Measurements from ENCODE around the gene TRAM2.
"Not testable (repeated sequence)": the region's sequence is repeated elsewhere in the genome, so short reads cannot be mapped to it uniquely, and the experiment has no call there.

Gene TRAM2

DNA sequence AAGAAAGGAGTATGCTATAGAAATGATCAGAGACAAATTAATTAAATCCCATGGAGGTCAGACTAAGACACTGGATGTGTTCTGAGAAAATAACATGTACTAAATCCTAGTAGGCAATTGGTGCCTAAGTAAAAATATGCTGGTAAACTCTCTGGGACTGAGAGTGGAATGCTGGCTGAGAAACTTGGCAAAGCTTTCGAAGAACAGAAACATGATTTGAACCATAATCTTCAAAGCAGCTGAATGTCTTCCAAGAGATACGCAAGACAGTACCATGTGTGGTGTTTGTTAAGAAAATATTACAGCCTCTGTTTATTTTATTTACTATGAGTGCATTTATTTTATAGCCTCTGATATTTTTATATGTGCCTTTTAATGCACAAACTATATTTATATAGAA is 101.6 kb downstream of the TRAM2 start:
- DNase-seq = no peak

DNA sequence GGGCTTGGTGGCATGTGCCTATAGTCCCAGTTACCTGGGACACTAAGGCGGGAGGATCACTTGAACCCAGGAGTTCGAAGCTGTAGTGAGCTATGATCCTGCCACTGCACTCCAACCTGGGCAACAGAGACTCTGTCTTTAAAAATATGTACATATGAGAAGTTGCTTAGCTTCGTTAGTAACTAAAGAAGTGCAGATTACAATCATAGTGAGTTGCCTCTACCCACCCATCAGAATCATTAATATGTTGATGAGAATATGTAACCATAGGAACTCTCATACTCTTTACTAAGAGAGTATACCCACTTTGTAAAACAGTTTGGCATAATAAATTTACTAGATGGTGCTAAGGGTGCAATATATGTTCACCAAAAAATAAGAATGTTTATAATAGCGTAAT is 102.7 kb downstream of the TRAM2 start:
- DNase-seq = no peak

DNA sequence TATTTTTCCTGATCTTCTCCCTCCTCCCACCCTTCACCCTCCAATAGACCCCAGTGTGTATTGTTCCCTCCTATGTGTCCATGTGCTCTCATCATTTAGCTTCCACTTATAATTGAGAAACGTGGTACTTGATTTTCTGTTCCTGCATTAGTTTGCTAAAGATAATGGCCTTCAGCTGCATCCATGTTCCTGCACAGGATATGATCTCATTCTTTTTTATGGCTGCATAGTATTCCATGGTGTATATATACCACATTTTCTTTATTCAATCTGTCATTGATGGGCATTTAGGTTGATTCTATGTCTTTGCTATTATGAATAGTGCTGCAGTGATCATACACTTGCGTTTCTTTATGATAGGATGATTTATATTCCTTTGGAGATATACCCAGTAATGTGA is 115.7 kb downstream of the TRAM2 start:
- DNase-seq = not testable (repeated sequence)

DNA sequence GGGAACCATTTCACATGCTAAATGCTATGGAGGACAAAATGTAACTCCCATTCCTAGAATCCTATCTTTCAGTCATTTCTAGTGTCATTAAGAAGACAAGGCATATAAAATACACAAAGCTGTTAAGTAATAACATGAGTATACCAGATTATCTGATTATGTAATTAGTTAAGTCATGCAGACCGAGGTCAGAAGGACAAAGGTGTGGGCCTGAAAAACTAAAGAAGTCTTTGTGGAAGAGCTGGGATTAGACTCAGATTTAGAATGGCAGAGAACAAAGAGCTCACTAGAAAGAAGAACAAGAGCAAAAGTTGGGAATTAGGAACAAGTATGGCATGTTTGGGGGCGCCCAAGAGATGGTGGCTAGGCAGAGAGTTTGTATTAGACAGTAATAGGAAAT is 119.8 kb downstream of the TRAM2 start:
- DNase-seq = no peak

DNA sequence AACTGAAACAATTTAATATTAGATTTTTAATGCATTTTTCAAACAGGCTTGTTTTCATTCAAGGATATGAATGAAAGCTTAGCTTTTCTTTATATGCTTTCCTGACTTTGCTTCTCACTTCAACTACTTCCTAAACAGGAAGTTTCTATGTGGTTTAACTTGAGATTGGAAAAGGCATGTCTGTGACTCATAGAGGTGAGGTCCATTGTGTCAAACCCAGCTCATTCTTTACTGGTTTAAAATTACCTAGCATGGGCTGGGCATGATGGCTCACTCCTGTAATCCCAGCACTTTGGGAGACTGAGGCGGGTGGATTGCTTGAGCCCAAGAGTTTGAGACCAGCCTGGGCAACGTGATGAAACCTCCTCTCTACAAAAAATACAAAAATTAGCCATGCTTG is 122.3 kb downstream of the TRAM2 start:
- no peak for DNase-seq

Measured in C1 segment of cervical spinal cord (tissue), 14 donors.